ENCODE results near the gene TMUB1.
A peak's percentile ranks its signal among the peaks of the same experiment; 100 is the strongest.

TMUB1 gene

DNA sequence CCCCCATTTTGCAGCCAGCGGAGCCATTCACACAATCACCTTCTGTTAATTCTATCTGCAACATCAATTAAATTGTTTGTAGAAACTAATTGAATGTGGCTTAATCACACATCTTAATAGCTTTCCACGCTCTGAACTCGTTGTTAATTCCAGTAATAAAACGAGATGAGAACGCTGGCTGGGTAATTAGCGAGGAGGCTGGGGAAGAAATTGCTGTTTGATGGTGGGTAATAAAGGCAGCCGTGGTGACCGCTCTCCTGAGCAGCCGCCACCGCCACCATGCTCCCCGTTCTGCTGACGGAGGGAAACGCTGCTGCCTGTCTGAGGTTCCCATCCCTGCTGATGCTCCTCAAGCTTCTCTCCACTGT, 47.9 kb upstream of the TMUB1 start:
- peaks cover 56 to 94% of the 10 kb centered on the region in 2 donors for H3K36me3 ChIP-seq (replicated peaks in 1 of 2; ENCODE audit: control insufficient read depth in 2 of 2, insufficient read depth in 2 of 2, low read length in 2 of 2)

DNA sequence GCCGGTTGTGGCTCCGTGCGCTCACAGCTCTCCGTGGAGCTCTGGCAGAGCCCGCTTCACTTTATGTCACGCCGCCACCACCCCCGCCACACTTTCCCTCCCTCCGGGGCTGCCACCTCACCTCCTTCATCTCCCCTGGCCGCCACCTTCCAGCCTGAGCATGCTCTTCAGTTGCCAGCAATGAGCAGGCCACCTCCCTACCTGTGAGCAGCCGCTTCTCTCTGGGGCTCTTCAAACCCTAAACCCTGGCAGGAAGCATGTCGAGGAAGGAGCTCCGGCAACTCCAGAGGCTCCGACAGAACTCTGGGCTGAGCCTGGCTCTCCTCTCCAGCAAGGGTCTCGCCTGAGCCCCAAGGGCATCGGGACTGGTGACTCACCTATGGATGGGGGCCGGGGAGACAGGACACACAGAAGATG, 47.5 kb upstream of the TMUB1 start:
- no peak overlapping the region for H2BK5ac ChIP-seq (ENCODE audit: low read length)
- no CpG with 5 or more reads among the region's 17 CpGs for WGBS, 2 donors (ENCODE audit: extremely low coverage in 2 of 2, insufficient read length in 2 of 2, insufficient replicate concordance in 1 of 2)
- H2AFZ ChIP-seq (ENCODE audit: low read length), result no peak overlapping the region
- no peak overlapping the region for H3K14ac ChIP-seq (ENCODE audit: low read length)
- H4K91ac ChIP-seq (ENCODE audit: low read depth, low read length, poor library complexity), result no peak overlapping the region
- no peak overlapping the region for H4K8ac ChIP-seq (ENCODE audit: low read depth, low read length)
- peak overlapping the region; percentile 10 for H3K9ac ChIP-seq (ENCODE audit: low read depth, low read length, poor library complexity)
- no peak overlapping the region for H2BK120ac ChIP-seq (ENCODE audit: low read depth, low read length)
- peak overlapping the region; percentile 48 for H3K23ac ChIP-seq (ENCODE audit: low read depth, low read length, poor library complexity)
- peaks cover 0 to 7% of the 10 kb centered on the region in 2 donors for H3K4me1 ChIP-seq (ENCODE audit: control insufficient read depth in 2 of 2, insufficient read depth in 1 of 2, low read depth in 1 of 2, low read length in 2 of 2)
- H3K18ac ChIP-seq (ENCODE audit: low read length), result no peak overlapping the region
- H3K4ac ChIP-seq (ENCODE audit: low read length), result no peak overlapping the region
- no peak overlapping the region for H2BK15ac ChIP-seq (ENCODE audit: low read length)
- H2BK12ac ChIP-seq (ENCODE audit: low read length), result no peak overlapping the region
- no peak for DNase-seq (ENCODE audit: low spot score)
- peaks cover 56 to 89% of the 10 kb centered on the region in 2 donors for H3K36me3 ChIP-seq (replicated peaks in 1 of 2; ENCODE audit: control insufficient read depth in 2 of 2, insufficient read depth in 2 of 2, low read length in 2 of 2)
- no peak overlapping the region for H3K4me3 ChIP-seq (ENCODE audit: low read length in 2 of 2)
- H3K9me3 ChIP-seq (replicated peaks in 1 of 2; ENCODE audit: control insufficient read depth in 2 of 2, insufficient read depth in 1 of 2, low read depth in 1 of 2, low read length in 2 of 2), result no peaks in the 10 kb centered on the region
- no peak overlapping the region for H3K4me2 ChIP-seq (ENCODE audit: insufficient read depth, low read length, poor library complexity, severe bottlenecking)
- H3K79me1 ChIP-seq (ENCODE audit: low read depth, low read length), result peaks cover 11% of the 10 kb centered on the region
- no peak overlapping the region for H3K27ac ChIP-seq (replicated peaks; ENCODE audit: low read length)
- no peak overlapping the region for H2AK5ac ChIP-seq (ENCODE audit: low read depth, low read length)
- peaks cover 0 to 1% (median 0%) of the 10 kb centered on the region in 3 experiments for H3K27me3 ChIP-seq (ENCODE audit: control insufficient read depth in 3 of 3, insufficient read depth in 3 of 3, low read depth in 1 of 3, low read length in 3 of 3)

More for the DNA sequence above, 47.9 kb upstream of the TMUB1 start:
- no CpG with 5 or more reads among the region's 13 CpGs for WGBS, 2 donors (ENCODE audit: extremely low coverage in 2 of 2, insufficient read length in 2 of 2, insufficient replicate concordance in 1 of 2)
- H4K91ac ChIP-seq (ENCODE audit: low read depth, low read length, poor library complexity), result no peak overlapping the region
- H4K8ac ChIP-seq (ENCODE audit: low read depth, low read length), result no peak overlapping the region
- no peak overlapping the region for H3K4me3 ChIP-seq (ENCODE audit: low read length in 2 of 2)
- H3K4ac ChIP-seq (ENCODE audit: low read length), result peak overlapping the region; percentile 39
- no peak overlapping the region for H3K14ac ChIP-seq (ENCODE audit: low read length)
- no peak overlapping the region for H3K18ac ChIP-seq (ENCODE audit: low read length)
- no peak for DNase-seq (ENCODE audit: low spot score)
- H3K23ac ChIP-seq (ENCODE audit: low read depth, low read length, poor library complexity), result no peak overlapping the region
- H3K27me3 ChIP-seq (ENCODE audit: control insufficient read depth in 3 of 3, insufficient read depth in 3 of 3, low read depth in 1 of 3, low read length in 3 of 3), result peaks cover 0 to 1% (median 0%) of the 10 kb centered on the region in 3 experiments
- no peak overlapping the region for H2BK15ac ChIP-seq (ENCODE audit: low read length)
- H2BK5ac ChIP-seq (ENCODE audit: low read length), result no peak overlapping the region
- no peak overlapping the region for H2BK12ac ChIP-seq (ENCODE audit: low read length)
- no peak overlapping the region for H2AFZ ChIP-seq (ENCODE audit: low read length)
- H2AK5ac ChIP-seq (ENCODE audit: low read depth, low read length), result no peak overlapping the region
- H3K4me1 ChIP-seq (ENCODE audit: control insufficient read depth in 2 of 2, insufficient read depth in 1 of 2, low read depth in 1 of 2, low read length in 2 of 2), result peaks cover 0 to 7% of the 10 kb centered on the region in 2 donors
- no peak overlapping the region for H3K27ac ChIP-seq (replicated peaks; ENCODE audit: low read length)
- no peak overlapping the region for H2BK120ac ChIP-seq (ENCODE audit: low read depth, low read length)
- H3K9me3 ChIP-seq (replicated peaks in 1 of 2; ENCODE audit: control insufficient read depth in 2 of 2, insufficient read depth in 1 of 2, low read depth in 1 of 2, low read length in 2 of 2), result no peaks in the 10 kb centered on the region
- H3K9ac ChIP-seq (ENCODE audit: low read depth, low read length, poor library complexity), result no peak overlapping the region
- H3K4me2 ChIP-seq (ENCODE audit: insufficient read depth, low read length, poor library complexity, severe bottlenecking), result no peak overlapping the region
- H3K79me1 ChIP-seq (ENCODE audit: low read depth, low read length), result peaks cover 11% of the 10 kb centered on the region

DNA sequence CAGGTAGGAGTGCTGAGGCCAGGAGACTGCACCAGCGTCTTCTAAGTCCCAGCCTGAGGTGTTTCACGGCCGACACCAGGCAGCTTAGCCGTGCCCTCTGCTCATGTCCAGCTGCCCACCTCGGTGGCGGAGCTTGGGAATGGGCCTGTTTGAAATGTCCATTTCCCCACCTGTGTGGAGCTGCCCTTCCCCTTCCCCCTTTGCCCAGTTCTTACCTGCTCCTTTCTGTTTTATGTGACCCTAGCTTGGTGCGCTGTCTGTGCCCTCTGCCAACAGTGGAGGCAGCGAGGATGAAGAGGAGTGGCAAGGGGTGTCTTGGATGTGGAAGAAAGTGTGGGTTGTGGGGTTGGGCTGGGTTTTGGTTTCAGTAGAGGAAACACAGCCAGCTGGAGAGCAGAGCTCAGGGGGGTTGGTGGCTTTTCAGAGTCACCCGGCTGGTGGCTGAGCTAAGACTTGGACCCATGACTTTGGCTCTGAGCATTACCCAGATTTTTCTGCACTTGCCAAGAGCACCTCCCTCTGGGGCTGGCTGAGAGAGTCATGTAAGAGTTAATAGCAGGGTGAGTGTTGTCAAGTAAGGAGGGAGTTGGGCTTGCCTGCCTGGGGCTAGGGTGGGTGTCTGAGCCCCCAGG, 46.8 kb upstream of the TMUB1 start:
- Histone ChIP-seq H3K23ac (ENCODE audit: low read depth, low read length, poor library complexity) (no peak overlapping the region), H3K4ac (ENCODE audit: low read length) (no peak overlapping the region), H3K79me1 (ENCODE audit: low read depth, low read length) (peaks cover 11% of the 10 kb centered on the region), H3K4me2 (ENCODE audit: insufficient read depth, low read length, poor library complexity, severe bottlenecking) (no peak overlapping the region), H3K14ac (ENCODE audit: low read length) (no peak overlapping the region), H2AK5ac (ENCODE audit: low read depth, low read length) (no peak overlapping the region), H3K18ac (ENCODE audit: low read length) (no peak overlapping the region), H4K8ac (ENCODE audit: low read depth, low read length) (no peak overlapping the region), H3K9ac (ENCODE audit: low read depth, low read length, poor library complexity) (peak overlapping the region; percentile 10), H3K4me1 (ENCODE audit: control insufficient read depth in 2 of 2, insufficient read depth in 1 of 2, low read depth in 1 of 2, low read length in 2 of 2) (peaks cover 0 to 10% of the 10 kb centered on the region in 2 donors), H4K91ac (ENCODE audit: low read depth, low read length, poor library complexity) (no peak overlapping the region), H2BK120ac (ENCODE audit: low read depth, low read length) (no peak overlapping the region), H2BK15ac (ENCODE audit: low read length) (no peak overlapping the region), H3K4me3 (ENCODE audit: low read length in 2 of 2) (no peak overlapping the region), H3K27me3 (ENCODE audit: control insufficient read depth in 3 of 3, insufficient read depth in 3 of 3, low read depth in 1 of 3, low read length in 3 of 3) (peaks cover 0 to 1% (median 0%) of the 10 kb centered on the region in 3 experiments), H2BK12ac (ENCODE audit: low read length) (no peak overlapping the region), H3K36me3 (replicated peaks in 1 of 2; ENCODE audit: control insufficient read depth in 2 of 2, insufficient read depth in 2 of 2, low read length in 2 of 2) (peaks cover 52 to 86% of the 10 kb centered on the region in 2 donors), H2AFZ (ENCODE audit: low read length) (no peak overlapping the region), H3K9me3 (replicated peaks in 1 of 2; ENCODE audit: control insufficient read depth in 2 of 2, insufficient read depth in 1 of 2, low read depth in 1 of 2, low read length in 2 of 2) (no peaks in the 10 kb centered on the region), H3K27ac (replicated peaks; ENCODE audit: low read length) (no peak overlapping the region), H2BK5ac (ENCODE audit: low read length) (no peak overlapping the region)
- no peak for DNase-seq (ENCODE audit: low spot score)
- WGBS, 2 donors (ENCODE audit: extremely low coverage in 2 of 2, insufficient read length in 2 of 2, insufficient replicate concordance in 1 of 2), result no CpG with 5 or more reads among the region's 9 CpGs

DNA sequence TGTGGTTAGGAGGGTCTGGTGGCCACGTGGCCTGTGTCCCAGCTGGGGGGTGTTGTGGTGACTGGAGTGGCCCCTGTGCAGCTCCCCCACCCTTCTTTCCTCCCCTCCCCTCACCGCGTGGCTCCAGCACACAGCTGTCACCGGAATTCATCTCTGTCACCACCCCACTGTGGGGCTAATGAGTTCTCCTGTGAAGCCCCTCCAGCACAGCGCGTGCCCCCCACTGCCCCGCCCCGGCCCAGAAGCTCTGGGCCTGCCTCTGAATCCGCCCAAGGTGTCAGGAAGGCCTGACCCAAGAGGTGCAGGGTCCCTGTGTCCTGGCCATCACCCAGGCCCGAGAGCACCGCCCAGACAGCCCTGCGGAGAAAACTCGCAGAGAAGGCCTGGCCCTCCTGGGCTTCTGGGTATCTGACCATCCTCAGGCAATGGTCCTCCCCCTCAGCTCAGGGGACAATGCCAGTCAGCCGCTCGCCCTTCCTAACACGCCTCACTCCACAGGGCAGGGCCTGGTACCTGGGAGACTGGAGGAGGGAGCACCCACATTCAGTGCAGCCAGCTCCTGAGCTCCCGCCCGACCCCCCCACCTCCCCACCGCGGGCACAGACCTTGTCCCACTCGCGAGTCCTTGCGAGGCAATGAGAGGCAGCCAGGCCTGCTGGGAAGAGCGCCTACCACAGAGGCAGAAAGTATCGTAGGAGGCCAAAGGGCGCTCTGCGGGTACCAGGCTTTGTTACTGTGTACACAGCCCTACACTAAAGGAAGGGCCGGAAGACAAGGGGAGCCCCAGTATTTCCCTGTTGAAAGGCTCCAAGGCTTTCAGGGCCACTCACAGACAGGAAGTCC, 46.0 kb upstream of the TMUB1 start:
- Histone ChIP-seq H4K91ac (ENCODE audit: low read depth, low read length, poor library complexity) (no peak overlapping the region), H3K27me3 (ENCODE audit: control insufficient read depth in 3 of 3, insufficient read depth in 3 of 3, low read depth in 1 of 3, low read length in 3 of 3) (peaks cover 0 to 1% (median 0%) of the 10 kb centered on the region in 3 experiments), H3K14ac (ENCODE audit: low read length) (peak overlapping the region; percentile 71), H2AFZ (ENCODE audit: low read length) (no peak overlapping the region), H3K9ac (ENCODE audit: low read depth, low read length, poor library complexity) (no peak overlapping the region), H4K8ac (ENCODE audit: low read depth, low read length) (no peak overlapping the region), H2BK5ac (ENCODE audit: low read length) (no peak overlapping the region), H3K27ac (replicated peaks; ENCODE audit: low read length) (no peak overlapping the region), H3K4me1 (ENCODE audit: control insufficient read depth in 2 of 2, insufficient read depth in 1 of 2, low read depth in 1 of 2, low read length in 2 of 2) (peaks cover 0 to 12% of the 10 kb centered on the region in 2 donors), H3K79me1 (ENCODE audit: low read depth, low read length) (peaks cover 11% of the 10 kb centered on the region), H3K23ac (ENCODE audit: low read depth, low read length, poor library complexity) (peak overlapping the region; percentile 12), H3K4me3 (ENCODE audit: low read length in 2 of 2) (no peak overlapping the region), H3K36me3 (replicated peaks in 1 of 2; ENCODE audit: control insufficient read depth in 2 of 2, insufficient read depth in 2 of 2, low read length in 2 of 2) (peaks cover 52 to 86% of the 10 kb centered on the region in 2 donors), H2BK12ac (ENCODE audit: low read length) (no peak overlapping the region), H3K4me2 (ENCODE audit: insufficient read depth, low read length, poor library complexity, severe bottlenecking) (no peak overlapping the region), H2AK5ac (ENCODE audit: low read depth, low read length) (no peak overlapping the region), H2BK15ac (ENCODE audit: low read length) (no peak overlapping the region), H3K18ac (ENCODE audit: low read length) (peak overlapping the region; percentile 57), H3K4ac (ENCODE audit: low read length) (no peak overlapping the region), H3K9me3 (replicated peaks in 1 of 2; ENCODE audit: control insufficient read depth in 2 of 2, insufficient read depth in 1 of 2, low read depth in 1 of 2, low read length in 2 of 2) (no peaks in the 10 kb centered on the region), H2BK120ac (ENCODE audit: low read depth, low read length) (no peak overlapping the region)
- no peak for DNase-seq (ENCODE audit: low spot score)
- no CpG with 5 or more reads among the region's 28 CpGs for WGBS, 2 donors (ENCODE audit: extremely low coverage in 2 of 2, insufficient read length in 2 of 2, insufficient replicate concordance in 1 of 2)

Data from neuronal stem cell (in vitro differentiated cells).